T-helper 2 cell (primary cell): Measurements from ENCODE around the gene DBH.
A peak's percentile ranks its signal among the peaks of the same experiment; 100 is the strongest.

Experiments
- DNase-seq, 5 experiments: peaks; one replicate each; pipeline versions ENCODE4 v3.0.0 to v3.0.0-alpha.2; 2012 to 2022

The DBH gene

DNA sequence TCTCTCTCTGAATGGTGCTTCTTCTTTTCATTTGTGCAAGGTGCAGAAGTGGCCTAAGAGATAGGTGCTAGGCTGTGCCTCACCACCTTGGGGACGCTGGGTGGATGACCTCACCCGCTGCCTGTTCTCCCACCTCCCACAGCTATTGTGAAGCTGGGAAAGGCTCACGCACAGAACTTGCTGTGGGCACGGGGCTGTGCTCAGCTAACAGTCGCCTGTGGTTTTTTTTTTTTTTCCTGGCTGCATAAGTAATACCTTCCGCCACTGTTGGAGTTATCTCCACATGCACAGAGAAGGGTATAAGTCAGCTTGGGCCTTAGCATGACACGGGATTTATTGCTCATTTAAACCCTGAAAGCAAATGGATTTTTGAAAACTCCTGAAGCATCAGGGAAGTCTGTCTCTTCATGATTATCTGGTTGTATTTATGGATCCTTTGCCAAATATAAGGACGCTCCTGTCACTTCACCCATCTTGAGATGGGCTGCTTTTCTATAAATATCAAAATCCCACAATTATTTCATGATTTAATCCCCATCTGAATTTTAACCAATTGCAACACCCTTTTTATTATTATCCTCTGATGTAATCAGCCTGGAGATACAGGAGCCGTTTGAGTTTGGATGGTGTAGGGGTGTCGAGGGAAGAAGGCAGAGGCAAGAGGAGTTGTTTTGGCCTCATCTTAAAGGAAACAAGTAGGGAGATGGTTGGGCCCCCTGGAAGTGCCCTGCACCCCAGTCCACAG, 9.0 kb downstream of the DBH start:
- no peak for DNase-seq

- DNase-seq: no peak
Observed at GRCh38 chr9:133647148-133647547, 11.0 kb downstream of the DBH start.

- no peak for DNase-seq
Observed at GRCh38 chr9:133647765-133648469, 11.8 kb downstream of the DBH start.

DNA sequence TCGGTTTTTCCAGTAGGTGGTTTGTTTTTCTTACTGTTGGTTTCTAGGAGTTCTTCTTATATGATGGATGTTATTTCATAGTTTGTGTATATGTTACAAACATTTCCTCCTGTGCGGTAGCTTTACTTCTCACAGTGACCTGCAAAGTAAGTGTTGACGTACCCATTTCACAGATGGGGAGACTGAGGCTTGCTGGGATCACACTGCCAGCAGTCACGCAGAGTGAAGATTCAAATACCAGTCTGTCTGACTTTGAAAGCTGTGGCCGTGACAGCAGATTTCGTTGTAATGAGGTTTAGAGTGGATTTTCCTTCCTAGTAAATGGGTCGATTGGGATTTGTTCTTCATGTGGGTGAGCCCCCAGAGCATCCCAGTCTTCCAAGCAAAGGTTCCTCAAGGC, 13.0 kb downstream of the DBH start:
- DNase-seq: no peak

GRCh38 chr9:133650026-133650425, 13.9 kb downstream of the DBH start:
- DNase-seq: no peak

DNA sequence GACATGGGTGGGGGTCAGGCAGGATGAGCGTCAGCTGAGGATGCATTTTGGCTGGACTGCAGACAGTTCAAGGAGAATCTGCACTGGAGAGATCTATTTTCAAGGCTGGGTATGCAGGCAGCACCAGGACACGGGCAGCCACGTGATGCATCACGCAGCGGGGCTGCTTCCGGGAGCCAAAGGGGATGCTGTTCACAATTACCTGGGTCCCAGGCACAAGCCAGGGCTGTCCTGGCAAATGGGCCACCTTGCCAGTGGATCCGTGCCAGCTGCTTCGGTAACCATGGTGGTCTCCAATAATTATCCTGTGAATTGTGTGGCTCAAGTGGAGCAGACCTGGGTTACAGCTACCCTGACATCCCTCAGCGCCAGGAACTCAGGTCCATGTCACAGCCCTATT, 17.5 kb downstream of the DBH start:
- DNase-seq: no peak

- no peak for DNase-seq
Observed at GRCh38 chr9:133654736-133655657, 18.8 kb downstream of the DBH start.

DNA sequence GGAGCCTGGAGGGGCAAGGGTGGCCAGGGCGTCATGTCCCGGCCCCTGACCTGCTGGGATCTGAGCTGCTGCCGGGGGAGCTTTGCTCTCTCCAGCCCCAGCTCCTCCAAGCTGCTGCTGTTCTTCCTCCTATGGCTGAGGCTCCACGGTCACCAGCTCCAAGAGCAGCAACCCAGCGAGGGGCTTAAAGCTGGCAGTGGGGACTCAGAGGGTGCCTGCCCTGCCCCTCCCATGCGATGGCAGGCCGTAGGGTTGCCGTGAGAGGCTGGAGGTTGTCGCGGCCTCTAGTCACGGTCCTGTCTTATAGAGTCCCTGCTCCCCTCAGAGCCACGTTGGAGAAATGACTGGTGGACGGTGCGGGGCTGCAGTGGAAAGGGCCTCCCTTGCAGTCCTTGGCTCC, 19.5 kb downstream of the DBH start:
- no peak for DNase-seq

GRCh38 chr9:133656211-133657119, 20.3 kb downstream of the DBH start:
- peak in 2 of 5 experiments; percentile 33 to 38 for DNase-seq

DNA sequence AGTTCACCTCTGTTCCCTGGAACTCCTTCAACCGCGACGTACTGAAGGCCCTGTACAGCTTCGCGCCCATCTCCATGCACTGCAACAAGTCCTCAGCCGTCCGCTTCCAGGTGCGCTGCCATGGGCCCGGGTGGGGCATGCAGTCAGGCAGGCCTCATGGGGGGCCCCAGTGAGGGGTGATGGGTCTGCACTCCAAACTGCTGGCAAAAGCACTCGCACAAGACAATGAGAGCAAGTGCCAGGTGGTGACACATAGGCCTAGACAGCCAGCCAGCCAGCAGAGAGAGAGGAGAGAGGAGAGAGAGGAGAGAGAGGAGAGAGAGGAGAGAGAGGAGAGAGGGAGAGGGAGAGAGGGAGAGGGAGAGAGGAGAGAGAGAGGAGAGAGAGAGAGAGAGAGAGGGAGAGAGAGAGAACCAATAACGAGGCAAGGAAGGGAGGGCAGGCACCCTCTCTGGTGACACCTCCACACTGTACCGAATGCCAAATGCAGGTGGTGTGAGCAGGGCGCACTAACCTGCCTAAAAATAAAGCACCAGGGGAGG, 21.0 kb downstream of the DBH start:
- no peak for DNase-seq

DNA sequence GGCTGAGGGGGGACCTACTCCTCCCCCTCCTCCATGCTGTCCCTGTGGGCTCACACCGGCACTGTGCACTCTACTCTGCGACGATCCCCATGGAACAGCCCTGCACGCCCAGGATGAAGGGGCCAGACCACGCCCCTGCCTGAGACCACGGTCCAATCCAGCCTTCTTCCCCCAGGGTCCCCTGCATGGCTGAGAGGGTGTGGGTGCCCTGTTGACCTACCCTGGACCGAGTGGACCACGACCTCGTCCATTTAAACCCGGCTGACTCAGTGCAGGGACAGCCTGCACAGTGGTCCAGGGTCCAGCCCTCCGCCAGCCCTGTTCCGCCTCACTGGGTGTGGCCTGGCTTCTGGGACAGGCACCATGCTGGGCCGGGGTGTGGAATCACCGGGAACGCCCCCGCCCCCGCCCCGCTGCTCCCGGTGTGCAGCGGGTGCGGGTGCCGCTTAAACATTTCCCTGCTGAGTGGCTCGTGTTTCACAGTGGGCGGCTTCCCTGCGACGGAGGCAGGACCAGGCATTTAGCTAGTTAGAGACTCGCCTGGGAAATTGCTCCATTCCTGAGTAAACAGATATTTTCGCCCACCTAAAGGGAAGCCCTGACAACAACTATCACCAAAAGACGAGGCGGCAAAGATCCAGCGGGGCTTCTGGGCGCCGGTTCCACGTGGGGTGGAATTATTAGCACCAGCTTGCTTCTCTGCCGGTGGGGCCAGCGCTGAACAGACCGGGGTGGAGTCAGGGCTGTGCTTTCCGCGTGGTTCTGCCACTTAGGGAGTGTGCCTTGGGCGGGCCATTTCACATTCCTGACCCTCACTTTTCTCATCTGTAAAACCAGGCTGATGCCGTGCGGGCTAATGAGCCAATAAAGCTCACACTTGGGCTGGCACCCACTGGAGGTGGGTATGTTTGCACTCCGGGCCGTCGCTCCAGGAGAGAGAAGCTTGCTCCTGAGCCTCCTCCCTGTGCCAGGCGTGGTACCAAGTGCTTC, 22.6 kb downstream of the DBH start:
- no peak for DNase-seq

DNA sequence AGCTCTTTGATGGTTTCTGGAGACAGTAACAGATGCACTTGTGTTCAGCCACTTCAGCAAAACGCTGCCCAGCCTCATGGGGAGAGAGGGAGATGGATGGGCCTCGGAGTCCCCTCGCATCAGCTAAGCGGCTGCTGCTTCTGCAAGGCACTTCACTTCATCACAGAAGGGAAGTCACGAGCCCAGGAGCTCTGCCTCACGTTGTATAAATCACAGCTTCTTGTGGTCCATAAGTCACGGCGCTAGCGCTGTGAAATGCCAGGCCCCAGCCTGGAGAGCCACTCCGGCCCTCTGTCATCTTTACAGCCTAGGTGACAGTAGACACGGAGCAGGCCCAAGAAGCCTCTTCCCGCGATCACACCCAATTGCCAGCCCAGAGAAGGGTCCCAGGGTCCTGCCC, 23.4 kb downstream of the DBH start:
- DNase-seq: no peak

DNA sequence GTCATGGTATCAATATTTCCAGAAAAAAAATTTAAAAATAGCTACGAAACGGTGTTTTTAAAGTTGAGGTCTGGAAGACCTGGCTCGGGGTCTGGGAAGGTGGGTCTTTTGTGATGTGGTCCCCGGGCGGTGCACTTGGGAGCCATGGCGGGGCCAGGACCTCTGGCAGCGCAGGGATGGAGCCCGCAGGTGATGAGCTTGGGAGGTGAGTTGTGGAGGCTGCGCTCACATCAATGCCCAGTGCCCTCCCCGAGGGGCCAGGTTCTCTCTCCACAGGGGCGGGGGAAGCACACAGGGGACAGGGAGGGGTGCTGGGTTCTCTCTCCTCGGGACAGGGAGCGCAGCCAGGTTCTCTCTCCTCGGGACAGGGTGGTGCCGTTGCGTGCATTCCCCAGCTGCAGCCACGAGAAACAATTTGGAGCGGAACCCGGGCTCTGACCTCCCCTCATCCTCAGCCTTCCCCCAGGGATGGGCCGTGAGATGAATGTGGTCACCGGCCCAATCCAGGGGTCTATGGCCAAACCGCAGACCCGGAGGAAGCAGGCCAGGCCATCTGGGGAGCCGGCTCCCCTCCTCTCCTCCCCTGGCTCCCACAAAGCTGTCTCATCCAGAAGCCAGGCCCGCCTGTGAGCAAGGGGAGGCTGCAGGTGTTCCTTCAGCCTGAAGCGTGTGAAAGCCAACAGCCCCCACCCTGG, 25.8 kb downstream of the DBH start:
- no peak for DNase-seq

DNA sequence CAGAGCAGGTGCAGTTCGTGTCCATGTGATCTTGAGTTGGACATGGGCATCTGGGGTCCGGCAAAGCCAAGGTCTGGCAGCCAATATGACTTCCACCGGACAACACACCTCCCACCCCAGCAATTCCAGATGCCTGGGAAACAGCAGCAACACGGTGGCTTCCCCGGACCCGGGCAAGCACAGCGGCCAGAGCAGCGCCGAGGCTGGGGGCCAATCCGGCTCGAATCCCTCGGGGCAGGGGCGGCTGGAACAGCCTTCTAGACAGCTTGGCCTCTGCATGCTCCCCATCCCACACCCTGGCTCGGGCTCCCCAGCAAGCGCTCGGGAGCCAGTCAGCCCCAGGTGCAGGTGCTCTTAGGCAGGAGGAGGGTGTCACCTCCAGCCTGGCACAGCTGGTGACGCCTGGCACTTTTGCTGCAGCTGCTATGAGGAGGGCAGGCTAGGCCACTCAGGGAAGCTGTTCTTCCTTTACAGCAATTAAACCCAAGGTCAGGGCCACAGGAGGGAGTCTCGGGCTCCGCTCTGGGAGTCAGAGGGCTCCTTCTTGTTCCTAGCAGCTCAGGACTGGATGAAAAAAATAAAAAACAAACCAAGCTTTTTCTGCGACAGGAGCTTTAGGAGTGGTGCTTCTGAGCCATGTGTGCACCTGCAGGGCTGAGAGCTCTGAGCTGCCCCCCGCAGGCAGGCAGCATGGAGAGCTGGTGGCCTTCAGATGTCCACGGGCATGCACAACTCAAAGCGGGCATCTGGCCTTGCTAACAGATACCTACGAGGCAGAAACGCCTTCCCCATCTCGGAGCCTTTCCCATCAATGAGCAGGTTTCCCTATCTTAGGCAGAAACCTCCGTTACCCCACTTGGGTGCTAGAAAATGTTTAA, 28.2 kb downstream of the DBH start:
- DNase-seq: no peak

DNA sequence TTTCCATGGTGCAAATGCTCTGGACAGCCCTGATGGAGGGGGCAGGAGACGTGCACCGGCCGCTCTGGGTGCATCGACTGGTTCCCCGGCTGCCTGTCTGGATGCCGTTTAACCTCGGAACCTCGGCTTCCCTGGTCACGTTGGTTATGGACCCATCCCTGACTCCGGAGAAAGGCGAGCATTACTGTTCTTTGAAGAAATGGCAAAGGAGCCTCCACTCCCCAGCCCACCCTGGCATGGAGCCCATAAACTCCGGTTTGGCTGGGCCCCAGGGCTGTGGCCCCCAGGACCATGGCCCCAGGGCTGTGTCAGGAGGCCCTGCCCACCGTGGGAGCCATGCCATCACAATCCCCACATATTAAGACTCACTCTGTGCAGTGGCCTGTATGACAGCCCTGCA, 28.9 kb downstream of the DBH start:
- no peak for DNase-seq

DNA sequence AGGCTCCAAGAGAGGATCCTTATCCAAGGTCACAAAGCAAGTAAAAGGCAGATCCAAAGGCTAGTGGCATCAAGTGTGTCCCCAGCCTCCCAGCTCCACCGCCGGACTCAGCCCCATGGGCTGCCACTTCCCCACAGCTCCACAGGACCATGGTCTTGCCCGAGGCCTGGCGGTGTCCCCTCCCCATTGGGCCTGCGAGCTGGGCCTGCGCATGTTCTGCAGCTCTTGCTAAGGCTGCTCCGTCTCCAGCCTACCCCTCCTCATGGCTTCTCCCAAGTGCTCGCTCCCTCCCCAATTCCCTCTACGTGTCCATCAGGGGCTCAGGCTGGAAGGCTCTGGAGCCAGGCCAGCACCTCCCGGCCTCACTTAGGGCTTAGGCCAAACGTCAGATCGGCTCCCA, 29.4 kb downstream of the DBH start:
- no peak for DNase-seq

DNA sequence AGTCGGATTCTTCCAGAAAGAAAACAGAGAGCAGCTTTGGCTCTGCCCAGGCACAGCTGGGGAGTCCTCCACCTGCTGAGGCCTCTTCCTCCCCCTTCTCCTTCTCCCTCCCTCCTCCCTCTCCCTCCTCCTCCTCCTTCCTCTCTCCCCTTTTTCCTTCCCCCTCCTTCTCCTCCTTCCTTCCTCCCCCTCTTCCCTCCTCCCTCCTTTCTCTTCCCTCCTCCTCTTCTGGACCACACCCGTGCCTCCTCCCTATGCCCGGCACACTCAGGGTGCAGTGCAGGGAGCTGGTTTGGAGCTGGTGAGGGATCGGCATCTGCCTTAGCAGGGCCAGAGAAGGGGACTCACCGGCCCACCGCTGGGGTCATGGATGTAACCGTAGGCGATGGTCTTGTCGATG, 30.2 kb downstream of the DBH start:
- no peak for DNase-seq

- no peak for DNase-seq
Observed at GRCh38 chr9:133666845-133667244, 30.7 kb downstream of the DBH start.
